ENCODE results near the gene GPATCH8. TPM values are rescaled to one million over a fixed set of nuclear protein-coding genes. Genes with fewer than 3 reads are reported as not detected.

The GPATCH8 gene
- total and polyA plus RNA-seq, 9 of the 15 experiments (the other 6 are each of a cell fraction or from before 2014, with no cell fraction given) = 10.6 to 29.6 (median 13.2) TPM

DNA sequence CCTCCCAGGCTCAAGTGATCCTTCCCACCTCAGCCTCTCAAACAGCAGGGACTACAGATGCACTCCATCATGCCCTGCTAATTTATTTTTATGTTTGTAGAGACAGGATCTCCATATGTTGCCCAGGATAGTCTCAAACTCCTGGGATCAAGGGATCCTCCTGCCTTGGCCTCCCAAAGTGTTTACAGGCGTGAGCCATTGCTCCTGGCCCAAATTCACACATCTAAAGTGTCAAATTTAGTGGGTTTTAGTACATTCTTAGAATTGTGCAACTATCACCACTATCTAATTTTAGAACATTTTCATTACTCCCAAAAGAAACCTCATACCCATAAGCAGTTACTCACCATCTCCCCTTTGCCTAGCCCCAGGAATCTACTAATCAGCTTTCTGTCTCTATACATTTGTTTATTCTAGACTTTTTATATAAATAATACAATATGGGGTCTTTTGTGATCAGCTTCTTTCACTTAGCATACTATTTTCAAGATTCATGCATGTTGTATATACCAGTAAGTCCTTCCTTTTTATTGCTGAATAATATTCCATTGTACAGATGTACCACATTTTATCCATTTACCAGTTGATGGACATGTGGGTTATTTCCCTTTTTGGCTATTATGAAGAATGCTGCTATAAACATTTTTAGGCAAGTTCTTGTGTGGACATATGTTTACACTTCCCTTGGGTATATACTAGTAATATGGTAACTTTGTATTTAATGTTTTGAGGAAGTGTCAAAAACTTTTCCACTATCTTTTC, 88.6 kb downstream of the GPATCH8 start:
- H3K9me1 ChIP-seq (ENCODE audit: control insufficient read depth, insufficient read depth, low read length) = no peaks in the 10 kb centered on the region
- H3K4me1 ChIP-seq (replicated peaks in 1 of 2; ENCODE audit: control insufficient read depth in 2 of 2, insufficient read depth in 2 of 2, low read length in 2 of 2) = no peaks in the 10 kb centered on the region
- no peaks in the 10 kb centered on the region for H3K79me2 ChIP-seq (ENCODE audit: control insufficient read depth, insufficient read depth, low read length)
- ChIA-PET POLR2A (interaction anchor here (0.6 kb wide), 1 partner anchor 94 kb away, joined by 4 read pairs; no protein-coding TSS in a partner anchor), CTCF (ENCODE audit: low intra/inter-chr PET ratio) (no interaction called here)
- H3K4me3 ChIP-seq = no peak overlapping the region
- H3K4me2 ChIP-seq (ENCODE audit: insufficient read depth, low read length) = no peak overlapping the region
- intact Hi-C loops (cut with micrococcal nuclease) (no loop called here), in situ Hi-C loops (cut with MboI) (no loop called here)
- H3K36me3 ChIP-seq (ENCODE audit: control insufficient read depth, insufficient read depth, low read length) = peaks cover 33% of the 10 kb centered on the region; the same call in 2 of the 3 replicates
- ATAC-seq (no peak), FAIRE-seq (no peak), DNase-seq (ENCODE audit: extremely low read depth in 1 of 4, low spot score in 3 of 4) (no peak)
- no peak overlapping the region for H3K27ac ChIP-seq (ENCODE audit: extremely low read depth, low read depth, low read length)
- H4K20me1 ChIP-seq (replicated peaks; ENCODE audit: control insufficient read depth, insufficient read depth, low read length) = no peaks in the 10 kb centered on the region
- H2AFZ ChIP-seq (ENCODE audit: low read depth, low read length) = no peak overlapping the region
- H3K27me3 ChIP-seq (ENCODE audit: control insufficient read depth in 2 of 2, insufficient read depth in 2 of 2, low read length in 2 of 2) = no peaks in the 10 kb centered on the region
- no TSS peak for BruUV-seq (replicated peaks)
- 86% methylated on average over 1 of the region's 1 CpG for WGBS (ENCODE audit: insufficient coverage, low coverage, missing lambda C conversion rate)
- no peaks in the 10 kb centered on the region for H3K9me3 ChIP-seq (replicated peaks; ENCODE audit: control insufficient read depth, insufficient read depth, low read depth, low read length)
- no peak overlapping the region for H3K9ac ChIP-seq (ENCODE audit: insufficient read depth in 1 of 2, low read depth in 2 of 2, low read length in 2 of 2)
- TF ChIP-seq ZNF146 (CRISPR knock-in tag; IDR thresholded peaks at IDR 0.05; ENCODE audit: unreplicated experiment) (peak; percentile 34), EP300 (IDR thresholded peaks at IDR 0.05; ENCODE audit: low read length) (no peak)
- TF ChIP-seq, protein P1, sequence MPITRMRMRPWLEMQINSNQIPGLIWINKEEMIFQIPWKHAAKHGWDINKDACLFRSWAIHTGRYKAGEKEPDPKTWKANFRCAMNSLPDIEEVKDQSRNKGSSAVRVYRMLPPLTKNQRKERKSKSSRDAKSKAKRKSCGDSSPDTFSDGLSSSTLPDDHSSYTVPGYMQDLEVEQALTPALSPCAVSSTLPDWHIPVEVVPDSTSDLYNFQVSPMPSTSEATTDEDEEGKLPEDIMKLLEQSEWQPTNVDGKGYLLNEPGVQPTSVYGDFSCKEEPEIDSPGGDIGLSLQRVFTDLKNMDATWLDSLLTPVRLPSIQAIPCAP (CRISPR knock-in tag; IDR thresholded peaks at IDR 0.05; ENCODE audit: borderline replicate concordance) = no peak

Measured in K562 (cell line).